Activated T-helper 1 cell treated with anti-CD3 and anti-CD28 coated beads, Interleukin-12 subunit alpha, Interleukin-12 subunit beta, Interleukin-2, Interleukin-4 antibody, amounts not matched to agents 30 ng/mL and 10 ng/mL and 1 ng/mL, durations not matched to agents 14 hours and 24 hours and 36 hours (primary cell): ENCODE data around the gene ZNF439. TPM values are rescaled to one million over a fixed set of nuclear protein-coding genes. Genes with fewer than 3 reads are reported as not detected.
"Not testable (repeated sequence)": the region's sequence is repeated elsewhere in the genome, so short reads cannot be mapped to it uniquely, and the experiment has no call there.

Experiments used
- DNase-seq: peaks from one replicate; pipeline ENCODE4 v3.0.0; 2021; ENCODE audit warnings: low spot score
- H3K27ac Mint-ChIP-seq: one replicate; pipeline ENCODE4 v1.8.0; 2021; ENCODE audit warnings: mild to moderate bottlenecking, mixed read lengths
- H3K27me3 Mint-ChIP-seq: one replicate; pipeline ENCODE4 v1.8.0; 2022; ENCODE audit warnings: mild to moderate bottlenecking, moderate library complexity, mixed read lengths; ENCODE audit not compliant: insufficient read depth
- H3K36me3 Mint-ChIP-seq: one replicate; pipeline ENCODE4 v1.8.0; 2021; ENCODE audit warnings: low read depth, mixed read lengths
- H3K4me1 Mint-ChIP-seq: one replicate; pipeline ENCODE4 v1.8.0; 2021; ENCODE audit warnings: low read depth, mixed read lengths
- H3K4me3 Mint-ChIP-seq: one replicate; pipeline ENCODE4 v1.8.0; 2021; ENCODE audit warnings: mild to moderate bottlenecking, moderate library complexity, mixed read lengths
- H3K9me3 Mint-ChIP-seq: one replicate; pipeline ENCODE4 v1.8.0; 2021; ENCODE audit warnings: mixed read lengths
- intact Hi-C: fragments of 100-400 bp; cut with micrococcal nuclease; formaldehyde crosslinking; loops from one replicate; pipeline ENCODE4 v1.15.1; 2024
- total RNA-seq: library from RNA; stranded (reverse); gene quantifications from 2 replicates; pipeline ENCODE4 v1.2.3, GENCODE V29; 2022

The ZNF439 gene
- total RNA-seq, 1 donor from 2014 or later, result 3.6 TPM

- H3K27me3 Mint-ChIP-seq, result no peaks in the 10 kb centered on the region
- H3K27ac Mint-ChIP-seq, result no peak overlapping the region
- peaks cover 7% of the 10 kb centered on the region for H3K36me3 Mint-ChIP-seq
- intact Hi-C loops, result no loop called here
- no peak overlapping the region for H3K4me3 Mint-ChIP-seq
- H3K4me1 Mint-ChIP-seq, result peaks cover 6% of the 10 kb centered on the region
- H3K9me3 Mint-ChIP-seq, result peaks cover 53% of the 10 kb centered on the region
- DNase-seq, result no peak
Measured at GRCh38 chr19:11843722-11844121, 4.8 kb upstream of the ZNF439 start.

GRCh38 chr19:11847615-11848014 is 911 bp upstream of the ZNF439 start:
- Mint-ChIP-seq H3K4me3 (peak overlapping the region; percentile 75), H3K36me3 (peaks cover 15% of the 10 kb centered on the region), H3K4me1 (peaks cover 15% of the 10 kb centered on the region), H3K9me3 (peaks cover 46% of the 10 kb centered on the region)
- H3K27me3 Mint-ChIP-seq, H3K27ac Mint-ChIP-seq, DNase-seq: not testable (repeated sequence)
- intact Hi-C loops, result loop anchor here (1.0 kb wide), 1 partner anchor 33 kb away; the partner anchor contains the start of gene ZNF440

DNA sequence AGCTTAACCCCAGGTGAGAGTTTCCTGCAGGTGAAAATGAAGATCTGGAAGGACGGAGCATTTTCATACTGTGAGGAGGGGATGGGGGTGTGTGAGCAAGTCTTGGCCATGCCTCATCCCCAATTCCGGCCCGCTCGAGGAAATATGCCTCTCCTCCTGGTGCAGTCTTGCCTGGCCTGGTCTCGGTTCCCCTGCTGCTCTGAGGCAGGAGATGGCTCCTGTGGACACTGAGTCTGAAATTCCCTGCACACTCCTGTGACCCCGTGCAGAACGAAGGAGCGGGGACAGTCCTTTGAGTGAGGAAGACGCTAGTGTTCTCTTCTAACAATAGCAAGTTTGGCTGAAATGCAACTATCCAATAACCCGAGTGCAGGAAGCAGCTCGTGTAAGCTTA is 329 bp upstream of the ZNF439 start:
- peak overlapping the region; percentile 75 for H3K4me3 Mint-ChIP-seq
- peaks cover 15% of the 10 kb centered on the region for H3K4me1 Mint-ChIP-seq
- H3K27ac Mint-ChIP-seq, result peak overlapping the region; percentile 73
- peaks cover 45% of the 10 kb centered on the region for H3K9me3 Mint-ChIP-seq
- H3K27me3 Mint-ChIP-seq, result no peaks in the 10 kb centered on the region
- peaks cover 18% of the 10 kb centered on the region for H3K36me3 Mint-ChIP-seq
- intact Hi-C loops, result loop anchor here (1.0 kb wide), 1 partner anchor 34 kb away; the partner anchor contains the start of gene ZNF440
- no peak for DNase-seq

DNA sequence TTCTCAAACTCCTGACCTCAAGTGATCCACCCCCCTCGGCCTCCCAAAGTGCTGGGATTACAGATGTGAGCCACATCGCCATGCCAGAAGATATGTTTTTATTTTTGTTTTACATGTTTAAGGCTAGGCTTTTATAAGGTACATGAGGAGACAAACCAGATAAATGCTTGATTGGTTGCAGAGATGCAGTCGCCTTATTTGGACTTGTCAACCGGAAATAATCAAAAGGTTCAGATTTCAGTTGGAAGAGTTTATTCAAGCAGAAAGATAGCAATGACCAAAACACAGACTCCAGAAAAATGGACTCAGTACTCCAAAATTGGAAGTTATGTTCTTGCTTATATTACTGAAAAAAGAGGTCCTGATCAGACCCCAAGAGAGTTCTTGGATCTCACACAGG is 1.8 kb downstream of the ZNF439 start:
- H3K4me3 Mint-ChIP-seq, intact Hi-C loops, H3K27ac Mint-ChIP-seq, DNase-seq, H3K27me3 Mint-ChIP-seq: not testable (repeated sequence)
- peaks cover 23% of the 10 kb centered on the region for H3K36me3 Mint-ChIP-seq
- H3K4me1 Mint-ChIP-seq, result peaks cover 15% of the 10 kb centered on the region
- H3K9me3 Mint-ChIP-seq, result peaks cover 48% of the 10 kb centered on the region

- Mint-ChIP-seq H3K27ac (no peak overlapping the region), H3K9me3 (peaks cover 64% of the 10 kb centered on the region), H3K4me1 (peaks cover 12% of the 10 kb centered on the region), H3K36me3 (peaks cover 25% of the 10 kb centered on the region), H3K27me3 (no peaks in the 10 kb centered on the region), H3K4me3 (no peak overlapping the region)
- DNase-seq, result no peak
- intact Hi-C loops, result no loop called here
Measured at GRCh38 chr19:11853358-11853757, 4.8 kb downstream of the ZNF439 start.

GRCh38 chr19:11856596-11857250 is 8.2 kb downstream of the ZNF439 start:
- intact Hi-C loops, result no loop called here
- Mint-ChIP-seq H3K36me3 (peaks cover 15% of the 10 kb centered on the region), H3K27me3 (no peaks in the 10 kb centered on the region), H3K27ac (no peak overlapping the region), H3K9me3 (peaks cover 72% of the 10 kb centered on the region), H3K4me3 (no peak overlapping the region), H3K4me1 (no peaks in the 10 kb centered on the region)
- DNase-seq, result no peak

- H3K4me3 Mint-ChIP-seq, result no peak overlapping the region
- H3K36me3 Mint-ChIP-seq, result peaks cover 9% of the 10 kb centered on the region
- intact Hi-C loops, result no loop called here
- H3K27ac Mint-ChIP-seq, result no peak overlapping the region
- peaks cover 84% of the 10 kb centered on the region for H3K9me3 Mint-ChIP-seq
- no peaks in the 10 kb centered on the region for H3K4me1 Mint-ChIP-seq
- no peak for DNase-seq
- no peaks in the 10 kb centered on the region for H3K27me3 Mint-ChIP-seq
Measured at GRCh38 chr19:11860721-11861120, 12.2 kb downstream of the ZNF439 start.

DNA sequence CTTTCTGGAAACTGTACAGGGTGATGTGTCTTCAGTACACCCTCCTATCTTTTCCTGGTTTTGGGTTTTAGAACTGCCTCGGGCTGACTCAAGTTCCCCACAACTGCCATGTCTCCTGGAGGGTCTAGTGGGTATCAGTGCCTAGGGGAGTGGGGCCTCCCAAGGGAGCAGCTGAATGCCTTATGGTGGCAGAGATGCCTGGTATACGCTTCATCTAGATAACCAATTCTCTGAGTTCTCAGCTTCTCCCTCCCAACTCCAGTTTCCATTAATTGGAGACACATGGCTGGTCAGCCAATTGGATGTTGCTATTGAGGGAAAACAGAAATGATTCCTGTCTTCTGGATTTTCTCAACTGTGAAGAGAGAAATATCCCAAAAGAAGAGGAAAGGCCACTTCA is 12.8 kb downstream of the ZNF439 start:
- Mint-ChIP-seq H3K4me1 (no peaks in the 10 kb centered on the region), H3K36me3 (peaks cover 11% of the 10 kb centered on the region), H3K9me3 (peaks cover 83% of the 10 kb centered on the region), H3K4me3 (no peak overlapping the region), H3K27me3 (no peaks in the 10 kb centered on the region), H3K27ac (no peak overlapping the region)
- DNase-seq, result no peak
- intact Hi-C loops, result no loop called here

- H3K27ac Mint-ChIP-seq, intact Hi-C loops, H3K4me3 Mint-ChIP-seq, H3K4me1 Mint-ChIP-seq, DNase-seq, H3K27me3 Mint-ChIP-seq: not testable (repeated sequence)
- peaks cover 78% of the 10 kb centered on the region for H3K9me3 Mint-ChIP-seq
- peaks cover 28% of the 10 kb centered on the region for H3K36me3 Mint-ChIP-seq
Measured at GRCh38 chr19:11867766-11868165, 19.2 kb downstream of the ZNF439 start.

- DNase-seq, result no peak
- Mint-ChIP-seq H3K27ac (no peak overlapping the region), H3K36me3 (peaks cover 28% of the 10 kb centered on the region), H3K27me3 (no peaks in the 10 kb centered on the region), H3K9me3 (peaks cover 79% of the 10 kb centered on the region), H3K4me3 (no peak overlapping the region), H3K4me1 (no peaks in the 10 kb centered on the region)
- intact Hi-C loops, result no loop called here
Measured at GRCh38 chr19:11868188-11868587, 19.7 kb downstream of the ZNF439 start.

- DNase-seq, result no peak
- Mint-ChIP-seq H3K27me3 (no peaks in the 10 kb centered on the region), H3K36me3 (peaks cover 14% of the 10 kb centered on the region), H3K9me3 (peaks cover 58% of the 10 kb centered on the region), H3K4me3 (no peak overlapping the region), H3K27ac (no peak overlapping the region), H3K4me1 (no peaks in the 10 kb centered on the region)
- intact Hi-C loops, result no loop called here
Measured at GRCh38 chr19:11872624-11873023, 24.1 kb downstream of the ZNF439 start.

- Mint-ChIP-seq H3K4me1 (no peaks in the 10 kb centered on the region), H3K4me3 (no peak overlapping the region), H3K27me3 (no peaks in the 10 kb centered on the region), H3K9me3 (peaks cover 47% of the 10 kb centered on the region), H3K27ac (no peak overlapping the region), H3K36me3 (peaks cover 4% of the 10 kb centered on the region)
- intact Hi-C loops, result no loop called here
- DNase-seq, result no peak
Measured at GRCh38 chr19:11873762-11874161, 25.2 kb downstream of the ZNF439 start.

DNA sequence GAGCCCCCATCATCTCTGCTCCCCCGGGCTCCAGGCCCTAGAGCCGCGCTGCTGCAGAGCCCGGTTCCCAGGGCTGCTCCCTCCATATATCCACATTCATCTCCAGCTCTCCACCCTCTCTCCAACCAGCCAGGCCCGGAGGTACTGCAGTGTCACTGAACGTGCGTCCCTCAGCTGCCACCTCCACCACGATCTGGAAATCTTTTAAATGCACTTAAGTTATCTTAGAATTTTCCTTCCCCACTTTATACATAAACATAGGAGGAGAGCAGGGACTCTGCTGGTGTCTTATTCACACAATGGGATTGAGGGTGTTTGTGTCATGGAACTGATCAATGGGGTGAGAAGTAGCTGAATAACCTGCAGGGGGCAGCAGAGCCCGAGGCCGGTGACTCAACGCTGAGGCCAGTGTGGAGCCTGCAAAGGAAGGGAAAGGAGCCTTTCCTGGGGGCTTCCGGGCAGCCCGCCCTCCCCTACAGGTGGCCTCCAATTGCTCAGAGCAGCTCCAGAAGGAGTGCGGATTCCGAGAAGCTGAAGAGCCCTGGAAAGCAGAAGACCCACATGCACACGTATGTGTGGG is 31.3 kb downstream of the ZNF439 start:
- H3K4me3 Mint-ChIP-seq, H3K27ac Mint-ChIP-seq, DNase-seq, H3K36me3 Mint-ChIP-seq, H3K27me3 Mint-ChIP-seq, H3K4me1 Mint-ChIP-seq: not testable (repeated sequence)
- peaks cover 16% of the 10 kb centered on the region for H3K9me3 Mint-ChIP-seq
- intact Hi-C loops, result loop anchor here (5.0 kb wide), 1 partner anchor 178 kb away; no protein-coding TSS in a partner anchor
